Stimulated activated naive B cell treated with anti-CD40 and anti-IgM and Interleukin-4, amounts not matched to agents 10 μg/mL and 1 μg/mL and 100 μg/mL, for 72 hours (primary cell): Measurements from ENCODE around the gene CCDC9.
"Not testable (repeated sequence)": the region's sequence is repeated elsewhere in the genome, so short reads cannot be mapped to it uniquely, and the experiment has no call there.

Source experiments
- ATAC-seq, 2 donors: fragments of 150-1000 bp; cut with Tn5 transposase; replicated peaks; 2 replicates each; pipeline ENCODE4 v1.10.0; 2021; ENCODE audit warnings: moderate library complexity in 1 of 2
- DNase-seq: peaks from one replicate; pipeline ENCODE4 v3.0.0; 2021
- H3K27ac Mint-ChIP-seq: one replicate; pipeline ENCODE4 v1.8.0; 2022; ENCODE audit warnings: mild to moderate bottlenecking, mixed read lengths
- H3K27me3 Mint-ChIP-seq, 2 donors: one replicate each; pipeline ENCODE4 v1.8.0; 2022; ENCODE audit warnings: mixed read lengths in 2 of 2
- H3K36me3 Mint-ChIP-seq, 2 donors: one replicate each; pipeline ENCODE4 v1.8.0; 2022; ENCODE audit warnings: mixed read lengths in 2 of 2, mild to moderate bottlenecking in 1 of 2
- H3K4me1 Mint-ChIP-seq, 2 donors: one replicate each; pipeline ENCODE4 v1.8.0; 2022; ENCODE audit warnings: mixed read lengths in 2 of 2, mild to moderate bottlenecking in 1 of 2
- H3K4me3 Mint-ChIP-seq, 2 donors: one replicate each; pipeline ENCODE4 v1.8.0; 2022; ENCODE audit warnings: mild to moderate bottlenecking in 2 of 2, mixed read lengths in 2 of 2, moderate library complexity in 1 of 2
- H3K9me3 Mint-ChIP-seq, 2 donors: one replicate each; pipeline ENCODE4 v1.8.0; 2022; ENCODE audit warnings: mixed read lengths in 2 of 2, mild to moderate bottlenecking in 1 of 2

CCDC9 gene

DNA sequence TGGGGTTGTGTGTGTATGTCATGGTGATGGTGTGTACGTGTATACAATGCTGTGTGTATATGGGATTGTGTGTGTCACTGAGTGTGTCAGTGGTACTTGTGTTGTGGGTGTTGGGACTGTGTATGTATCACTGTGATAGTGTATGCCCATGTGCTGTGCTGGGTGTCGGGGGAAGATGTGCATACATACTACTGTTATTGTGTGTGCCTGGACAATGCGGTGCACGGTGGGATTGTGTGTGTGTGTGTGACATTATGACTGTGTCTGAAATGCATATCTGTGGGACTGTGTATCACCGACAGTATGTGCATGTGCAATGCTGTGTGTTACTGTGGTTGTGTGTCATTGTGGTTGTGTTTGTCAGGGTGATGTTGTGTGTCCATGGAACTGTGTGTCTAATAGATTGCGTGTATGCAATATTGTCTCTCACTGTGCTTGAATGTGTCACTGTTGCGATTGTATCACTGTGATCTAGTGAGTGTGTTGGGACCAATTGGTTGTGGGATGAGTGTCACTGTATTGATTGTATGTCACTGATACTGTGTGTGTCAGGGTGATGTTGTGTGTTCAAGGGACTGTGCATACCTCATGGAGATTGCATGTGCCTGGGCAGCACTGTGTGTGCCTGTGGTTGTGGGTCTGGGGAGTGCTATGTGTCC, 14.3 kb upstream of the CCDC9 start:
- ATAC-seq (no peak), DNase-seq (no peak)
- H3K9me3 Mint-ChIP-seq, result no peaks in the 10 kb centered on the region
- H3K4me1 Mint-ChIP-seq, result peaks cover 17 to 20% of the 10 kb centered on the region in 2 donors
- peaks cover 0 to 4% of the 10 kb centered on the region in 2 donors for H3K36me3 Mint-ChIP-seq
- H3K4me3 Mint-ChIP-seq, result no peak overlapping the region
- no peak overlapping the region for H3K27ac Mint-ChIP-seq
- peaks cover 6 to 25% of the 10 kb centered on the region in 2 donors for H3K27me3 Mint-ChIP-seq

DNA sequence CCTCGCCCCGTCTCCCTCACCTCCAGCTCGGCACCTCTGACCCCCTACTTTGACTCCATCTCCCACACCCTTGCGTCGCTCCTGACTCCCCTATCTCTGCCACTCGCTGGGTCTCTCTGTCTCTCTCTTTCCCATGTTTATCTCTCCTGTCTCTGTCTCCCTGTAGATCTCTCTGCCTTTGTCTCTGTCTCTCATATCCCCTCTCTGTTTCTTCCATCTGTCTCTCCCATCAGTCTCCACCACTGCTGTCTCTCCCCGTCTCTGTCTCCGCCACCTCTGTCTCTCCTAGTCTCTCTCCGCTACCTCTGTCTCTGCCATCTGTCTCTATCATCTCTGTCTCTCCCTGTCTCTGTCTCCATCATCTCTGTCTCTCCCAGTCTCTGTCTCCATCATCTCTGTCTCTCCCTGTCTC, 13.0 kb upstream of the CCDC9 start:
- Mint-ChIP-seq H3K4me3 (peak overlapping the region; percentile 77 to 81), H3K27me3 (peaks cover 12 to 30% of the 10 kb centered on the region in 2 donors), H3K36me3 (peaks cover 0 to 4% of the 10 kb centered on the region in 2 donors), H3K4me1 (peaks cover 22 to 23% of the 10 kb centered on the region in 2 donors), H3K9me3 (no peaks in the 10 kb centered on the region), H3K27ac (peak overlapping the region; percentile 89)
- ATAC-seq (no peak), DNase-seq (no peak)

DNA sequence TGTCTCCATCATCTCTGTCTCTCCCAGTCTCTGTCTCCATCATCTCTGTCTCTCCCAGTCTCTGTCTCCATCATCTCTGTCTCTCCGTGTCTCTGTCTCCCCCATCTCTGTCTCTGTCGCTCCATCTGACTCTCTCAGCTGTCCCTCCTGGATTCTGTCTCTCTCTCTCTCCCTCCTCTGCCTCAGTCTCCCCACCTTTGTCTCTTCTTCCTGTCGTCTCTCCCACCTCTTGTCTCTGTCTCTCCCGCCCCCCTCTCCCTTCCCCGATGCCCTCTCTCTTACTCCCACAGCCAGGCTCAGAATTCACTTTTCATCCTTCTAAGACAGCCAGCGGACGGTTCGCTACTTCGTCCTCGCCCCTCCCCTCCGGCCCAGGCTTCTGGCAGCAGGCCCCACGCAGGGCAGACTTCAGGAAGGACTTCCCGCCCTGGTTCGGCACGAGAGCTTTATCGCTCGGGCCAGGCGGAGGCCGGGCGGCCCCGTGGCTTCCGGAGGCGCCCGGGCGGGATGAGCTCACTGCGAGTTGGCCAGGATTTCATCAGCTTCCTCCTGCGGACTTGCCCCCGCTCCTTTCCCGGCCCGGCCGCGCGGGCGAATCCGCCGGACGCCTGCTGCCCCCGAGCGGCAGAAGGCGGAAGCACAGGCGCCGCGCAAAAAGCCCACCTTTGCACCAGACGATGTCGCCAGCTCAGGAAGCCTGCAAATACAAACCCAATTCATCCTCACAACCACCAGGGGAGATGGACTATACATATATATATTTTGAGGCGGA, 12.4 kb upstream of the CCDC9 start:
- ATAC-seq (peak; percentile 75 to 85), DNase-seq (peak; percentile 89)
- H3K36me3 Mint-ChIP-seq, result peaks cover 0 to 4% of the 10 kb centered on the region in 2 donors
- peaks cover 19 to 22% of the 10 kb centered on the region in 2 donors for H3K4me1 Mint-ChIP-seq
- peak overlapping the region; percentile 89 for H3K27ac Mint-ChIP-seq
- no peaks in the 10 kb centered on the region for H3K9me3 Mint-ChIP-seq
- peak overlapping the region; percentile 77 to 81 for H3K4me3 Mint-ChIP-seq
- H3K27me3 Mint-ChIP-seq, result peaks cover 10 to 26% of the 10 kb centered on the region in 2 donors

DNA sequence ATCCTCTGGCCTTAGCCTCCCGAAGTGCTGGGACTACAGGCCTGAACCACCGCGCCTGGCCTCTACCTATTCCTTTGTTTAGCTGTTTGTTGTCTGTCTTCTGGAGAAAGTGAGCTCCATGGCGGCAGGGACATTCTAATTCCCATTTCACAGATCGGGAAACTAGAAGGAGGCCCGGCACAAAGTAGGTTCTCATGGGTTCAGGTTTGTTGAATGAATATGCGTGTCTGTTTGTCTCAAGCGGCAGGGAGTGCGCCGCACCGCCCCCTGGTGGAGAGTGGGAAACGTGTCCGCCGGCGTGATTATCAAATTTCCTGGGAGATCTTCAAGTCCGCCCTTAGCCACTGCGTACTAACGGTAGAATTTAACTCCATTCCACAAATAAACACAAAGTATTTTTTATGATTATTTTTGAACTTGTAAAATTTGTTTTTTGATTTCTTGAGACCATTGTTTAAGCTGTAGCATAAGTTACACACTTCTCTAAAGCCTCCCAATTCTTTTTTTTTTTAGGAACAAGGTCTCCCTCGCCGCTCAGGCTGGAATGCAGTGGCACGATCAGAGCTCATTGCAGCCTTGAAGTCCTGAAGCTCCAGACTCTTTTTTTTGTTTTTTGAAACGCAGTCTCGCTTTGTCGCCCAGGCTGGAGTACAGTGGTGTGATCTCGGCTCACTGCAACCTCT, 8.9 kb upstream of the CCDC9 start:
- Mint-ChIP-seq H3K36me3 (peaks cover 0 to 4% of the 10 kb centered on the region in 2 donors), H3K27ac (peak overlapping the region; percentile 40), H3K27me3 (peaks cover 7 to 15% of the 10 kb centered on the region in 2 donors), H3K9me3 (no peaks in the 10 kb centered on the region), H3K4me3 (no peak overlapping the region), H3K4me1 (peaks cover 6 to 16% of the 10 kb centered on the region in 2 donors)
- ATAC-seq, result peak in 1 of 2 donors; percentile 19
- no peak for DNase-seq

DNA sequence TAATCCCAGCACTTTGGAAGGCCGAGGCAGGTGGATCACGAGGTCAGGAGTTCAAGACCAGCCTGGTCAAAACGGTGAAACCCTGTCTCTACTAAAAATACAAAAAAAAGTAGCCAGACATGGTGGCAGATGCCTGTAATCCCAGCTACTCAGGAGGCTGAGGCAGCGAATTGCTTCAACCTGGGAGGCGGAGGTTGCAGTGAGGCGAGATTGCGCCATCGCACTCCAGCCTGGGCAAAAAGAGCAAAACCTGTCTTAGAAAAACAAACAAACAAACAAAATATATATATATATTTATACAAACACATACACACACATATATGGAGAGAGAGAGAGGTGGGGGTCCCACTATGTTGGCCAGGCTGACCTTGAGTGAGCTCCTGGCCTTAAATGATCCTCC, 3.3 kb upstream of the CCDC9 start:
- not testable (repeated sequence) for H3K27me3 Mint-ChIP-seq, H3K9me3 Mint-ChIP-seq, DNase-seq, H3K36me3 Mint-ChIP-seq, H3K27ac Mint-ChIP-seq, ATAC-seq, H3K4me3 Mint-ChIP-seq
- H3K4me1 Mint-ChIP-seq, result peaks cover 10 to 18% of the 10 kb centered on the region in 2 donors

DNA sequence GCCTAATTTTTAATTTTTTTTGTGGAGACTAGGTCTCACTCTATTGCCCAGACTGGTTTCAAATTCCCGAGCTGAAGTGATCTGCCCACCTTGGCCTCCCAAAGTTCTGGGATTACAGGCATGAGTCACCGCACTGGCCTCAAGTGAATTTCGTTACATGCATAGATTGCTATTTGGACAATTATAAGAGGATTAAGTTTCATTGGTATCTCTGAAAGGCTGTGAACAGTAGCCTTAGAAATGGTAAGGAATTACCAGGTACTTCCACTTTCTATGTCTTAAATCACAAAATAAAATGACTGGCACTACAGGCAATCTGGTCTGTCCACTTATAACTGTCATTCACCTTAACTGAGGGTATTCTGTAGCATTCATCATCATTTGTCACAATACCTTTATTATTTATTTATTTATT, 2.9 kb upstream of the CCDC9 start:
- Mint-ChIP-seq H3K9me3 (no peaks in the 10 kb centered on the region), H3K4me1 (peaks cover 11 to 22% of the 10 kb centered on the region in 2 donors), H3K27me3 (no peaks in the 10 kb centered on the region), H3K4me3 (no peak overlapping the region), H3K36me3 (peaks cover 3 to 5% of the 10 kb centered on the region in 2 donors), H3K27ac (no peak overlapping the region)
- DNase-seq, result no peak
- ATAC-seq, result no peak

DNA sequence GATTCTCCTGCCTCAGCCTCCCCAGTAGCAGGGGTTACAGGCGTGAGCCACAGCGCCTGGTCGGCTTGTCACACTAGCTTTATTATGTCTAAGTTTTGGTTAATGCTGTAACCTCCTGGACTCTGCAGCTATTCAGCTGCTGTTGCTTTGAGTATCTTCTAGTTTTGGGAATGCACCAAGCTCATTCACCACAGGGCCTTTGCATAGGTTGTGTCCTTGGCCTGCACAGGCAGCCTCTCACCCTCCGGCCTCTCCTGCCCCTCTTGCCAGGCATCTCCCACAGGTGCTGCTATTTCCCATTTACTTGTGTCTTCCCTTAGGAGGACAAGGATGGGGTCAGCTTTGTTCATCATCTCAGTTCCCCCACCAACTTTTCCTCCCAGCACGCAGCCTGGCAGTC, 2.4 kb upstream of the CCDC9 start:
- no peak overlapping the region for H3K4me3 Mint-ChIP-seq
- DNase-seq (no peak), ATAC-seq (no peak)
- no peak overlapping the region for H3K27ac Mint-ChIP-seq
- H3K36me3 Mint-ChIP-seq, result peaks cover 7 to 10% of the 10 kb centered on the region in 2 donors
- H3K4me1 Mint-ChIP-seq, result peaks cover 15 to 27% of the 10 kb centered on the region in 2 donors
- no peaks in the 10 kb centered on the region for H3K9me3 Mint-ChIP-seq
- H3K27me3 Mint-ChIP-seq, result no peaks in the 10 kb centered on the region

DNA sequence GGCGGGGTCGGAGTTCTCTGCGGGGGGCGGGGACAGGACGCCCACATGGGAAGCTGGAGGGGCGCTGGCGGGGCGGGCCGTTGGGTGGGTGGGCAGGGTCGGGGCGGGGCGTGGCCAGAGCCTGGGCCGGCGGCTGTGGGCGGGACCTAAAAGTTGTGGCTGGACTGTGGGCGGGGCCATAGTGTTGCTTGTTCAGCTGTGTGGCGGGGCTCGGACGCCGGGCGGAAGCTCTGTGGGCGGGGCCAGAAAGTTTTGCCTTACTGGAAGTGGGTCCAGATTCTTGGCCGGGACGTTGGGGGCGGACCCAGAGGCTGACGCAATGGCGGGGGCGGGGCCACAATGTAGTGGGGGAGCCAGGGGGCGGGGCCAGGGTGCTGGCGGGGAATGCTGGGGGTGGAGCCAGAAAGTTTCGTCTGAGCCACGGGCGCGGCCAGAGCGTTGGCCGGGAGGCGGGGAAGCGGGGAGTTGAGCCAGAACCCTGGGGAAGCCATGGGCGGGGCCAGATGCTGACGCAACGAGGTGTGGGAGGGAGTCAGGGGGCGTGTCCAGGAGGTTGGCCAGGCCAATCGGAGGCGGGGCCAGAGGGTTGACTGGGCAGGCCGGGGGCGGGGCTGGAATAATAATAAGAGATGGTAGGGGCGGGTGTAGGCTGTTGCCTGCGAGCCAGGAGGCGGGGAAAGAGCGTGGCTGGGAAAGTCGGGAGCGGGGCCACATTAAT, 527 bp downstream of the CCDC9 start:
- Mint-ChIP-seq H3K4me1 (peaks cover 24 to 39% of the 10 kb centered on the region in 2 donors), H3K36me3 (peaks cover 26 to 30% of the 10 kb centered on the region in 2 donors)

DNA sequence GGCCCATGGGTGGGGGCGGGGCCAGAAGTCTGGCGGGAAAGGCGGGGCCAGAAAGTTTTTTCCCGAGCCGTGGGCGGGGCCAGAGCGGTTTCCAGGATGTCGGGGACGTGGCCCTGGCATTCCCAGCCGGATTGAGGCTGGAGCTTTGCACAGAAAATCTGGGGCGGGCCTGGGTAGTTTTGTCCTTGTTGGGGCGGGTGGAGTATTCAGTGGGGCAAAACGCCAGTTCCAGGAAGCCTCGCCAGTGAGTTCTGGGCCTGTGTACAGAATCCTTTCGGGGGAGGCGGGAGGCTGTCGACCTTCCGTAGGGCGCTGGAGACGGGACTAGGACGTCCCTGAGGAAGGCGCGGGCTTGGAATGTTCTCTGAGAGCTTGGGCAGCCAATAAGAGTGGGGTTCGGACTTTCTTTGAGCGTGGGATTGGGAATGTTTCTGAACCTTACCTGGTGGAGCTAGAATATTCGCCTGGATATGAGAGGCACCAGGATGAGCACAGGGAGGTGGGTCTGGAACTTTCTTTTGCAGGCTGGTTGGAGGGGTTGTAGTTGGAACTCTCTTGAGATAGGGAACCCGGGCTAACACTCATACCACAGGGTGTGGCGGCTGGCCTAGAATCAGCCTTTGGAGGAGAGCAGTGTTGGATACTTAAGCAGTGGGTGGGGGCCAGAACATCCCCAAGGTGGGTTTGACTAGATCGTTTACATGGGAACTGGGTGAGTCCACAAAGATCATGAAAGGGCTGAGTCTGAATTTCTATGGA, 1.3 kb downstream of the CCDC9 start:
- H3K9me3 Mint-ChIP-seq, result no peaks in the 10 kb centered on the region
- ATAC-seq (peak in 1 of 2 donors; percentile 16), DNase-seq (peak; percentile 48)
- peak overlapping the region; percentile 92 for H3K27ac Mint-ChIP-seq
- H3K27me3 Mint-ChIP-seq, result no peaks in the 10 kb centered on the region
- peaks cover 31 to 35% of the 10 kb centered on the region in 2 donors for H3K36me3 Mint-ChIP-seq
- H3K4me1 Mint-ChIP-seq, result peaks cover 27 to 47% of the 10 kb centered on the region in 2 donors
- H3K4me3 Mint-ChIP-seq, result peak overlapping the region; percentile 89 to 95

More for the DNA sequence above, 527 bp downstream of the CCDC9 start:
- Mint-ChIP-seq H3K27me3 (no peaks in the 10 kb centered on the region), H3K27ac (peak overlapping the region; percentile 92), H3K9me3 (no peaks in the 10 kb centered on the region), H3K4me3 (peak overlapping the region; percentile 89 to 95)
- DNase-seq (peak; percentile 99), ATAC-seq (peak; percentile 88 to 90)

DNA sequence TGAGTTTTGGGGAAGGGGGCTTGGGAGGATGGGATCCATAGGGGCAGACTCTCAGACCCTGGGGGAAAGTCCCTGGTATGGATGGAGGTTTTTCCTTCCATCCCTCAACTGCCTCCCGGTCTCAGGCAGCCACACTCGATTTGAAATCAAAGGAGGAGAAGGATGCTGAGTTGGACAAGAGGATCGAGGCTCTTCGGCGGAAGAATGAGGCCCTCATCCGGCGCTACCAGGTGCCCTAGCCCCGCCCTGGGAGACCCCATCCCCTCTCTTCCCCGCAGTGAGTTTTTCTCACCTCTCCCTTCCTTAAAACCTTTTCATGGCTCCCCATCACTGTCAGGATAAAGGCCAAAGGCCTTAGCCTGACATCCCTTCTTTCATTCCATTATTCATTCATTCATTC, 2.1 kb downstream of the CCDC9 start:
- DNase-seq (no peak), ATAC-seq (no peak)
- peaks cover 29 to 50% of the 10 kb centered on the region in 2 donors for H3K4me1 Mint-ChIP-seq
- no peaks in the 10 kb centered on the region for H3K9me3 Mint-ChIP-seq
- H3K36me3 Mint-ChIP-seq, result peaks cover 32 to 41% of the 10 kb centered on the region in 2 donors
- H3K27me3 Mint-ChIP-seq, result no peaks in the 10 kb centered on the region
- H3K27ac Mint-ChIP-seq, result no peak overlapping the region
- H3K4me3 Mint-ChIP-seq, result peak overlapping the region in 1 of 2 donors; percentile 18

DNA sequence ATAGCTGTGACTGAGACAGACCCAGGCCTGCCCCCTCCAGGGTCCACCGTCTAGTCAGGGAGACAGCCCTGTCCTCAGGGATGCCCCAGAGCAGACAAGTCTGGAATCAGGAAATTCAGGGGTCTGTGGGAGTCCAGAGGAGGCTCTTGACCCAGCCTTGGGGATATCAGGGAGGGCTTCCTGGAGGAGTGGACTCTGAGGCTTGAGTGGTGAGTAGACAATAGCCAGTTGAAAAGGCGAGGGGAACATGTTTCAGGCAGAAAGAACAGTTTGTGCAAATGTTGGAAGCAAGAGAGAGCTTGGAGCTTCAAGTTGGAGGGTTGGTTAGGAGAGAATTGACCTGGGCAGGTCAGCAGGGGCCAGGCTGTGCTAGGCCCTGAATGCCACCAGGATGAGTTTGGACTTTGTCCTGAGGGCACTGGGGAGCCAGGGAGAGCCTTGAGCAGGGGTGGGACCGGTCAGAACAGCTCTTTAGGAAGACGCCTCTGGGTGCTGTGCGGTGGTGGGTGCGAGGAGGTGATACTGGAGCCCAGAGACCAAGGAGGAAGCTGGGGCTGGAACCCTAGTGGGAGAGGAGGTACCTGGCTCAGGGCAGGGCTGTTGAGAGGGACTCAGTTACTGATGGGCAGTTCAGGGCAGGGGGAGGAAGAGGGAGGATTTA, 2.7 kb downstream of the CCDC9 start:
- DNase-seq (no peak), ATAC-seq (no peak)
- Mint-ChIP-seq H3K27me3 (no peaks in the 10 kb centered on the region), H3K4me3 (peak overlapping the region in 1 of 2 donors; percentile 18), H3K4me1 (peaks cover 29 to 50% of the 10 kb centered on the region in 2 donors), H3K36me3 (peaks cover 34 to 41% of the 10 kb centered on the region in 2 donors), H3K27ac (peak overlapping the region; percentile 68), H3K9me3 (no peaks in the 10 kb centered on the region)

DNA sequence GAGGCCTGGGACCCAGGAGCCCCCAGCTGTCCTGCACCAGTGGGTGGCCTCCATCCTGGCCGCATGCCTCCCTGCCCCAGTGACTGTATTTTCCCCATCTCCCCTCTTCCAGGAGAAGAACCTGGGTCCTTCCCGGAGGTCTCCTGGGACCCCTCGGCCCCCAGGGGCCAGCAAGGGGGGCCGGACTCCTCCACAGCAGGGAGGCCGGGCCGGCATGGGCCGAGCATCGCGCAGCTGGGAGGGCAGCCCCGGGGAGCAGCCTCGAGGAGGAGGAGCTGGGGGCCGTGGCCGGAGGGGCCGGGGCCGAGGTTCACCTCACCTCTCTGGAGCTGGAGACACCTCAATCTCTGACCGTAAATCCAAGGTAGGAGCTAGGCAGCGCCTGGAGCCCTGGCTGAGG, 4.2 kb downstream of the CCDC9 start:
- H3K9me3 Mint-ChIP-seq, result no peaks in the 10 kb centered on the region

More for the DNA sequence above, 4.2 kb downstream of the CCDC9 start:
- Mint-ChIP-seq H3K4me3 (no peak overlapping the region), H3K27me3 (no peaks in the 10 kb centered on the region), H3K36me3 (peaks cover 43 to 50% of the 10 kb centered on the region in 2 donors), H3K27ac (no peak overlapping the region), H3K4me1 (peaks cover 29 to 50% of the 10 kb centered on the region in 2 donors)
- no peak for ATAC-seq
- DNase-seq, result no peak
